ENCODE results near the gene NFIX. TPM values are rescaled to one million over a fixed set of nuclear protein-coding genes. Genes with fewer than 3 reads are reported as not detected.

NFIX gene
- total RNA-seq, 1 donor, result 114 TPM

- Histone ChIP-seq H3K4me2 (ENCODE audit: insufficient read depth, low read length) (peak overlapping the region; percentile 91), H3K79me2 (ENCODE audit: insufficient read depth, low read length) (peaks cover 85% of the 10 kb centered on the region), H3K27me3 (ENCODE audit: insufficient read depth, low read length) (no peaks in the 10 kb centered on the region), H3K4me1 (ENCODE audit: insufficient read depth, low read length) (peaks cover 74% of the 10 kb centered on the region), H3K27ac (ENCODE audit: low read depth, low read length) (peak overlapping the region; percentile 93), H4K20me1 (ENCODE audit: insufficient read depth, low read length) (peaks cover 4% of the 10 kb centered on the region), H3K4me3 (ENCODE audit: insufficient read depth, low read length) (peak overlapping the region; percentile 65), H3K9me3 (ENCODE audit: low read depth, low read length) (no peaks in the 10 kb centered on the region), H3K36me3 (ENCODE audit: insufficient read depth, low read length) (peaks cover 10% of the 10 kb centered on the region), H2AFZ (ENCODE audit: low read length) (peak overlapping the region; percentile 54)
- DNase-seq (ENCODE audit: insufficient read length, low spot score, missing footprints), result peak; percentile 90
- no peak for TF ChIP-seq CTCF (IDR thresholded peaks at IDR 0.05; ENCODE audit: extremely low read depth, low read depth, low read length)
Measured at GRCh38 chr19:13022111-13022858, 27.0 kb downstream of the NFIX start.

GRCh38 chr19:13022859-13023636, 27.8 kb downstream of the NFIX start:
- peak; percentile 98 for DNase-seq (ENCODE audit: insufficient read length, low spot score, missing footprints)
- peaks cover 16% of the 10 kb centered on the region for H3K36me3 ChIP-seq (ENCODE audit: insufficient read depth, low read length)
- no peaks in the 10 kb centered on the region for H3K27me3 ChIP-seq (ENCODE audit: insufficient read depth, low read length)
- peaks cover 7% of the 10 kb centered on the region for H4K20me1 ChIP-seq (ENCODE audit: insufficient read depth, low read length)
- peak overlapping the region; percentile 91 for H3K4me2 ChIP-seq (ENCODE audit: insufficient read depth, low read length)
- H3K27ac ChIP-seq (ENCODE audit: low read depth, low read length), result peak overlapping the region; percentile 93
- peak overlapping the region; percentile 65 for H3K4me3 ChIP-seq (ENCODE audit: insufficient read depth, low read length)
- H3K4me1 ChIP-seq (ENCODE audit: insufficient read depth, low read length), result peaks cover 73% of the 10 kb centered on the region
- no peak for TF ChIP-seq CTCF (IDR thresholded peaks at IDR 0.05; ENCODE audit: extremely low read depth, low read depth, low read length)
- H2AFZ ChIP-seq (ENCODE audit: low read length), result peak overlapping the region; percentile 3
- H3K9me3 ChIP-seq (ENCODE audit: low read depth, low read length), result no peaks in the 10 kb centered on the region
- H3K79me2 ChIP-seq (ENCODE audit: insufficient read depth, low read length), result peaks cover 85% of the 10 kb centered on the region

- peaks cover 70% of the 10 kb centered on the region for H3K4me1 ChIP-seq (ENCODE audit: insufficient read depth, low read length)
- peaks cover 7% of the 10 kb centered on the region for H4K20me1 ChIP-seq (ENCODE audit: insufficient read depth, low read length)
- peaks cover 85% of the 10 kb centered on the region for H3K79me2 ChIP-seq (ENCODE audit: insufficient read depth, low read length)
- H3K9me3 ChIP-seq (ENCODE audit: low read depth, low read length), result no peaks in the 10 kb centered on the region
- peaks cover 20% of the 10 kb centered on the region for H3K36me3 ChIP-seq (ENCODE audit: insufficient read depth, low read length)
- H3K27me3 ChIP-seq (ENCODE audit: insufficient read depth, low read length), result no peaks in the 10 kb centered on the region
- no peak overlapping the region for H2AFZ ChIP-seq (ENCODE audit: low read length)
- H3K27ac ChIP-seq (ENCODE audit: low read depth, low read length), result peak overlapping the region; percentile 93
- H3K4me3 ChIP-seq (ENCODE audit: insufficient read depth, low read length), result peak overlapping the region; percentile 77
- H3K4me2 ChIP-seq (ENCODE audit: insufficient read depth, low read length), result peak overlapping the region; percentile 91
- peak; percentile 44 for DNase-seq (ENCODE audit: insufficient read length, low spot score, missing footprints)
- TF ChIP-seq CTCF (IDR thresholded peaks at IDR 0.05; ENCODE audit: extremely low read depth, low read depth, low read length), result no peak
Measured at GRCh38 chr19:13023656-13024055, 28.4 kb downstream of the NFIX start.
